ENCODE results near the gene KRT71.

KRT71 gene

GRCh38 chr12:52495389-52495788 is 57.6 kb downstream of the KRT71 start:
- no peak for DNase-seq

DNA sequence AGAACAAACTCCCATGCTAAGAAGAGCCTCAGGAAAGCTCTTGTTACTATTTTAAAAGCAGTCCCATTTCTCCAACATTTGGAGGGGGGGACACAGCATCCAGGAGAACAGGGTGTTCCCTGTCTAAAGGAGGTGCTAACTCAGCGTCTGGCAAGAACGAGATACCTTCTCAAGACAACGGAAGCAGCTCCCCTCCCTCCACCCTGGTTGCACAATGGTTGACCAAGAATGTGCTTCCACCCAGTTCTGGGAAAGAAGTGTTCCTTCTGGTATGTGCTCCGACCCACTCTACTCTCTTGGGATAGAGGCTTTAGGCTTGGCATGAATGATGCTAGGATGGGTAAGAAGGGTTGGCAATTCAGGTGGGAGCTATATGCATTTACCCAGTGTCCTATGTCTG is 58.4 kb downstream of the KRT71 start:
- no peak for DNase-seq

DNA sequence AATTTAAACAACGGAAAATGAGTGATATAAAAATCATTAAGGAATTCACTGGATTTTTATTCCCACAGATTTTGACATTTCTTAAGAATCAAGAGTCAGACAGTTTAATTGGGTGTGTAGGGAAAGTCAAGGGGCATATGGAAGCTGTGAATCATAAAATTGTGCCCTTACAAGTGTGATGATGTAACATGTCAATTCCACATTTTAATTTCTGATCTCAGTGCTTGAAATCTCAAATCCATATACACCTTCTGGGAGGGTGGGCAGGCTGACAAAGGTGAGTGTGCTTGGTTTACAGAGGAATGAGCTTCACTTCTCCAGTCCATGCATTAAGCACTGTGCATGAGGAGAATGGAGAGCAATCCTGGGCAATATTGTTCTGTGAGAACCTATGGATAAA is 58.8 kb downstream of the KRT71 start:
- DNase-seq = no peak
